Activated CD4-positive, alpha-beta memory T cell treated with anti-CD3 and anti-CD28 coated beads for 36 hours (primary cell): Measurements from ENCODE around the gene BORCS6. TPM values are rescaled to one million over a fixed set of nuclear protein-coding genes. Genes with fewer than 3 reads are reported as not detected.

ENCODE experiments used
- CTCF ChIA-PET: fragments of 350-600 bp; sonication (Branson Sonifier 250); formaldehyde crosslinking; loops from one replicate; lab custom pipeline; 2021; ENCODE audit warnings: antibody characterized with exemption, inconsistent platforms; lab: Charles Lee
- POLR2A ChIA-PET: fragments of 350-600 bp; sonication (Branson Sonifier 250); formaldehyde crosslinking; loops from one replicate; lab custom pipeline; 2021; ENCODE audit warnings: antibody characterized with exemption; lab: Charles Lee
- DNase-seq: peaks from one replicate; pipeline ENCODE4 v3.0.0-alpha.2; 2020
- H3K27ac Mint-ChIP-seq: one replicate; pipeline ENCODE4 v1.8.0; 2021; ENCODE audit warnings: mixed read lengths
- H3K27me3 Mint-ChIP-seq: one replicate; pipeline ENCODE4 v1.8.0; 2021; ENCODE audit warnings: mixed read lengths
- H3K36me3 Mint-ChIP-seq: one replicate; pipeline ENCODE4 v1.8.0; 2021; ENCODE audit warnings: mixed read lengths
- H3K4me1 Mint-ChIP-seq: one replicate; pipeline ENCODE4 v1.8.0; 2021; ENCODE audit warnings: low read depth, mixed read lengths
- H3K4me3 Mint-ChIP-seq: one replicate; pipeline ENCODE4 v1.8.0; 2021; ENCODE audit warnings: mild to moderate bottlenecking, mixed read lengths
- H3K9me3 Mint-ChIP-seq: one replicate; pipeline ENCODE4 v1.8.0; 2021; ENCODE audit warnings: mixed read lengths
- intact Hi-C: fragments of 100-400 bp; cut with micrococcal nuclease; formaldehyde crosslinking; loops from one replicate; pipeline ENCODE4 v1.15.1; 2023
- total RNA-seq, 2 experiments: library from RNA; stranded (reverse); gene quantifications; one replicate each; pipeline ENCODE4 v1.2.3, GENCODE V29; 2021

BORCS6 gene
- total RNA-seq, 2 experiments from 2014 or later, result 7.9 to 8.3 TPM

GRCh38 chr17:8148560-8148959 is 41.4 kb downstream of the BORCS6 start:
- Mint-ChIP-seq H3K27me3 (no peaks in the 10 kb centered on the region), H3K27ac (no peak overlapping the region), H3K4me1 (peaks cover 16% of the 10 kb centered on the region), H3K4me3 (no peak overlapping the region), H3K9me3 (no peaks in the 10 kb centered on the region), H3K36me3 (peaks cover 33% of the 10 kb centered on the region)
- DNase-seq, result no peak
- CTCF ChIA-PET, result interaction anchor here (1.2 kb wide), 1 partner anchor 9 kb away, joined by 5 read pairs; no protein-coding TSS in a partner anchor
- POLR2A ChIA-PET, result no interaction called here
- intact Hi-C loops, result no loop called here

GRCh38 chr17:8147805-8148404 is 42.1 kb downstream of the BORCS6 start:
- Mint-ChIP-seq H3K4me3 (no peak overlapping the region), H3K36me3 (peaks cover 36% of the 10 kb centered on the region), H3K9me3 (no peaks in the 10 kb centered on the region), H3K27me3 (no peaks in the 10 kb centered on the region), H3K4me1 (peaks cover 9% of the 10 kb centered on the region), H3K27ac (no peak overlapping the region)
- ChIA-PET POLR2A (no interaction called here), CTCF (interaction anchor here (1.2 kb wide), 1 partner anchor 9 kb away, joined by 5 read pairs; no protein-coding TSS in a partner anchor)
- no peak for DNase-seq
- intact Hi-C loops, result no loop called here

GRCh38 chr17:8147141-8147804 is 42.7 kb downstream of the BORCS6 start:
- intact Hi-C loops, result no loop called here
- Mint-ChIP-seq H3K27me3 (no peaks in the 10 kb centered on the region), H3K9me3 (no peaks in the 10 kb centered on the region), H3K4me3 (no peak overlapping the region), H3K36me3 (peaks cover 36% of the 10 kb centered on the region), H3K27ac (no peak overlapping the region), H3K4me1 (peaks cover 3% of the 10 kb centered on the region)
- DNase-seq, result no peak
- ChIA-PET POLR2A (no interaction called here), CTCF (interaction anchor here (1.2 kb wide), 1 partner anchor 8 kb away, joined by 5 read pairs; no protein-coding TSS in a partner anchor)

- intact Hi-C loops, result no loop called here
- CTCF ChIA-PET, result interaction anchor here (0.6 kb wide), 1 partner anchor 27 kb away, joined by 3 read pairs; no protein-coding TSS in a partner anchor
These were observed 43.4 kb downstream of the BORCS6 start for GRCh38 chr17:8146381-8147140.

GRCh38 chr17:8145811-8146210 is 44.2 kb downstream of the BORCS6 start:
- peaks cover 44% of the 10 kb centered on the region for H3K36me3 Mint-ChIP-seq
- H3K4me1 Mint-ChIP-seq, result peaks cover 3% of the 10 kb centered on the region
- H3K9me3 Mint-ChIP-seq, result no peaks in the 10 kb centered on the region
- no peak overlapping the region for H3K27ac Mint-ChIP-seq
- DNase-seq, result no peak
- no peak overlapping the region for H3K4me3 Mint-ChIP-seq
- POLR2A ChIA-PET, result interaction anchor here (1.4 kb wide), 1 partner anchor 11 kb away, joined by 3 read pairs; no protein-coding TSS in a partner anchor
- CTCF ChIA-PET, result no interaction called here
- intact Hi-C loops, result no loop called here
- H3K27me3 Mint-ChIP-seq, result no peaks in the 10 kb centered on the region

More at GRCh38 chr17:8146381-8147140, 43.4 kb downstream of the BORCS6 start:
- Mint-ChIP-seq H3K36me3 (peaks cover 37% of the 10 kb centered on the region), H3K27ac (no peak overlapping the region), H3K9me3 (no peaks in the 10 kb centered on the region), H3K4me3 (no peak overlapping the region), H3K4me1 (peaks cover 3% of the 10 kb centered on the region), H3K27me3 (no peaks in the 10 kb centered on the region)
- POLR2A ChIA-PET, result no interaction called here
- DNase-seq, result no peak

- Mint-ChIP-seq H3K36me3 (peaks cover 45% of the 10 kb centered on the region), H3K27ac (no peak overlapping the region), H3K4me1 (no peaks in the 10 kb centered on the region), H3K9me3 (no peaks in the 10 kb centered on the region), H3K27me3 (no peaks in the 10 kb centered on the region), H3K4me3 (no peak overlapping the region)
- CTCF ChIA-PET, result interaction anchor here (1.3 to 1.5 kb wide), 2 partner anchors 26 to 50 kb away, joined by 3 to 5 read pairs; no protein-coding TSS in a partner anchor
- POLR2A ChIA-PET, result interaction anchor here (1.4 kb wide), 1 partner anchor 12 kb away, joined by 3 read pairs; no protein-coding TSS in a partner anchor
- intact Hi-C loops, result no loop called here
- no peak for DNase-seq
These were observed 45.4 kb downstream of the BORCS6 start for GRCh38 chr17:8144401-8145231.

GRCh38 chr17:8143581-8144400 is 46.2 kb downstream of the BORCS6 start:
- intact Hi-C loops, result no loop called here
- H3K9me3 Mint-ChIP-seq, result no peaks in the 10 kb centered on the region

GRCh38 chr17:8142887-8143580 is 46.9 kb downstream of the BORCS6 start:
- no peaks in the 10 kb centered on the region for H3K4me1 Mint-ChIP-seq
- H3K4me3 Mint-ChIP-seq, result no peak overlapping the region
- H3K27me3 Mint-ChIP-seq, result peaks cover 1% of the 10 kb centered on the region
- ChIA-PET POLR2A (interaction anchor here (1.0 to 1.7 kb wide), 2 partner anchors 9 to 30 kb away, joined by 3 to 5 read pairs; partner anchors contain the start of gene PER1), CTCF (interaction anchor here (1.0 to 1.3 kb wide), 2 partner anchors 14 to 24 kb away, joined by 3 read pairs; no protein-coding TSS in a partner anchor)
- peaks cover 39% of the 10 kb centered on the region for H3K36me3 Mint-ChIP-seq
- no peak overlapping the region for H3K27ac Mint-ChIP-seq
- no peaks in the 10 kb centered on the region for H3K9me3 Mint-ChIP-seq
- intact Hi-C loops, result no loop called here
- DNase-seq, result no peak

More at GRCh38 chr17:8143581-8144400, 46.2 kb downstream of the BORCS6 start:
- ChIA-PET POLR2A (interaction anchor here (1.0 to 1.7 kb wide), 2 partner anchors 9 to 30 kb away, joined by 3 to 5 read pairs; partner anchors contain the start of gene PER1), CTCF (interaction anchor here (1.0 to 1.5 kb wide), 3 partner anchors 13 to 49 kb away, joined by 3 to 5 read pairs (median 3); no protein-coding TSS in a partner anchor)
- no peak for DNase-seq
- no peak overlapping the region for H3K27ac Mint-ChIP-seq
- H3K36me3 Mint-ChIP-seq, result peaks cover 45% of the 10 kb centered on the region
- no peaks in the 10 kb centered on the region for H3K4me1 Mint-ChIP-seq
- H3K27me3 Mint-ChIP-seq, result peaks cover 1% of the 10 kb centered on the region
- H3K4me3 Mint-ChIP-seq, result no peak overlapping the region

- no peak for DNase-seq
- Mint-ChIP-seq H3K27ac (no peak overlapping the region), H3K27me3 (peaks cover 1% of the 10 kb centered on the region), H3K4me1 (no peaks in the 10 kb centered on the region), H3K9me3 (no peaks in the 10 kb centered on the region), H3K36me3 (peaks cover 35% of the 10 kb centered on the region), H3K4me3 (no peak overlapping the region)
- intact Hi-C loops, result no loop called here
- ChIA-PET CTCF (no interaction called here), POLR2A (interaction anchor here (1.7 to 3.8 kb wide), 2 partner anchors 10 to 31 kb away, joined by 5 to 34 read pairs; partner anchors contain the start of gene PER1)
These were observed 47.7 kb downstream of the BORCS6 start for GRCh38 chr17:8142158-8142886.
